Measurements from ENCODE around the gene NLRP6. TPM values are rescaled to one million over a fixed set of nuclear protein-coding genes. Genes with fewer than 3 reads are reported as not detected.

The NLRP6 gene
- total RNA-seq, 3 donors from 2014 or later (not counting 1 experiment from before 2014, with no cell fraction given) = 1.7 to 3.0 (median 2.3) TPM

DNA sequence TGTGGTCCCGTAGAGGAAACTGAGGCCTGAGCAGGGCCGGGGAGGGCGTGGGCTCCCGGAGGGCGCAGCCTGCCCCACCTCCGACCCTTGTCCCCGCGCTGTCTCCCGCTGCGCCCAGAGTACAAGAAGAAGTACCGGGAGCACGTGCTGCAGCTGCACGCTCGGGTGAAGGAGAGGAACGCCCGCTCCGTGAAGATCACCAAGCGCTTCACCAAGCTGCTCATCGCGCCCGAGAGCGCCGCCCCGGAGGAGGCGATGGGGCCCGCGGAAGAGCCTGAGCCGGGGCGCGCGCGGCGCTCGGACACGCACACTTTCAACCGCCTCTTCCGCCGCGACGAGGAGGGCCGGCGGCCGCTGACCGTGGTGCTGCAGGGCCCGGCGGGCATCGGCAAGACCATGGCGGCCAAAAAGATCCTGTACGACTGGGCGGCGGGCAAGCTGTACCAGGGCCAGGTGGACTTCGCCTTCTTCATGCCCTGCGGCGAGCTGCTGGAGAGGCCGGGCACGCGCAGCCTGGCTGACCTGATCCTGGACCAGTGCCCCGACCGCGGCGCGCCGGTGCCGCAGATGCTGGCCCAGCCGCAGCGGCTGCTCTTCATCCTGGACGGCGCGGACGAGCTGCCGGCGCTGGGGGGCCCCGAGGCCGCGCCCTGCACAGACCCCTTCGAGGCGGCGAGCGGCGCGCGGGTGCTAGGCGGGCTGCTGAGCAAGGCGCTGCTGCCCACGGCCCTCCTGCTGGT, 1.9 kb downstream of the NLRP6 start:
- DNase-seq (peak; percentile 23 to 76), ATAC-seq (peak; percentile 51 to 64 (median 58))
- Mint-ChIP-seq H3K4me1 (peaks cover 25 to 49% of the 10 kb centered on the region in 2 donors), H3K9me3 (no peaks in the 10 kb centered on the region), H3K27ac (no peak overlapping the region), H3K4me3 (peak overlapping the region; percentile 77), H3K36me3 (no peaks in the 10 kb centered on the region), H3K27me3 (ENCODE audit: low read depth in 2 of 2) (peaks cover 0 to 38% of the 10 kb centered on the region in 2 donors)
- TF ChIP-seq, protein P1, sequence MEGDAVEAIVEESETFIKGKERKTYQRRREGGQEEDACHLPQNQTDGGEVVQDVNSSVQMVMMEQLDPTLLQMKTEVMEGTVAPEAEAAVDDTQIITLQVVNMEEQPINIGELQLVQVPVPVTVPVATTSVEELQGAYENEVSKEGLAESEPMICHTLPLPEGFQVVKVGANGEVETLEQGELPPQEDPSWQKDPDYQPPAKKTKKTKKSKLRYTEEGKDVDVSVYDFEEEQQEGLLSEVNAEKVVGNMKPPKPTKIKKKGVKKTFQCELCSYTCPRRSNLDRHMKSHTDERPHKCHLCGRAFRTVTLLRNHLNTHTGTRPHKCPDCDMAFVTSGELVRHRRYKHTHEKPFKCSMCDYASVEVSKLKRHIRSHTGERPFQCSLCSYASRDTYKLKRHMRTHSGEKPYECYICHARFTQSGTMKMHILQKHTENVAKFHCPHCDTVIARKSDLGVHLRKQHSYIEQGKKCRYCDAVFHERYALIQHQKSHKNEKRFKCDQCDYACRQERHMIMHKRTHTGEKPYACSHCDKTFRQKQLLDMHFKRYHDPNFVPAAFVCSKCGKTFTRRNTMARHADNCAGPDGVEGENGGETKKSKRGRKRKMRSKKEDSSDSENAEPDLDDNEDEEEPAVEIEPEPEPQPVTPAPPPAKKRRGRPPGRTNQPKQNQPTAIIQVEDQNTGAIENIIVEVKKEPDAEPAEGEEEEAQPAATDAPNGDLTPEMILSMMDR (IDR thresholded peaks at IDR 0.05) = no peak
- H3K9me3 ChIP-seq (ENCODE audit: control insufficient read depth, insufficient read depth, low read length) = no peaks in the 10 kb centered on the region
- H3K27me3 ChIP-seq (ENCODE audit: control insufficient read depth, insufficient read depth, low read length) = peaks cover 23% of the 10 kb centered on the region
- 6% methylated on average over 85 of the region's 85 CpGs for WGBS (ENCODE audit: insufficient coverage)
- no peaks in the 10 kb centered on the region for H3K36me3 ChIP-seq (ENCODE audit: control insufficient read depth, insufficient read depth, low read length)
- peak overlapping the region; percentile 21 for H3K4me3 ChIP-seq (ENCODE audit: low read length)
- H3K4me1 ChIP-seq (ENCODE audit: control insufficient read depth, insufficient read depth, low read length) = peaks cover 67% of the 10 kb centered on the region
- intact Hi-C loops (cut with micrococcal nuclease) = no loop called here
- no peak overlapping the region for H3K27ac ChIP-seq (ENCODE audit: low read length)

DNA sequence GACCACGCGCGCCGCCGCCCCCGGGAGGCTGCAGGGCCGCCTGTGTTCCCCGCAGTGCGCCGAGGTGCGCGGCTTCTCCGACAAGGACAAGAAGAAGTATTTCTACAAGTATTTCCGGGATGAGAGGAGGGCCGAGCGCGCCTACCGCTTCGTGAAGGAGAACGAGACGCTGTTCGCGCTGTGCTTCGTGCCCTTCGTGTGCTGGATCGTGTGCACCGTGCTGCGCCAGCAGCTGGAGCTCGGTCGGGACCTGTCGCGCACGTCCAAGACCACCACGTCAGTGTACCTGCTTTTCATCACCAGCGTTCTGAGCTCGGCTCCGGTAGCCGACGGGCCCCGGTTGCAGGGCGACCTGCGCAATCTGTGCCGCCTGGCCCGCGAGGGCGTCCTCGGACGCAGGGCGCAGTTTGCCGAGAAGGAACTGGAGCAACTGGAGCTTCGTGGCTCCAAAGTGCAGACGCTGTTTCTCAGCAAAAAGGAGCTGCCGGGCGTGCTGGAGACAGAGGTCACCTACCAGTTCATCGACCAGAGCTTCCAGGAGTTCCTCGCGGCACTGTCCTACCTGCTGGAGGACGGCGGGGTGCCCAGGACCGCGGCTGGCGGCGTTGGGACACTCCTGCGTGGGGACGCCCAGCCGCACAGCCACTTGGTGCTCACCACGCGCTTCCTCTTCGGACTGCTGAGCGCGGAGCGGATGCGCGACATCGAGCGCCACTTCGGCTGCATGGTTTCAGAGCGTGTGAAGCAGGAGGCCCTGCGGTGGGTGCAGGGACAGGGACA, 2.7 kb downstream of the NLRP6 start:
- 11% methylated on average over 79 of the region's 79 CpGs for WGBS (ENCODE audit: insufficient coverage)
- Mint-ChIP-seq H3K4me3 (peak overlapping the region; percentile 77), H3K36me3 (no peaks in the 10 kb centered on the region), H3K27me3 (ENCODE audit: low read depth in 2 of 2) (peaks cover 0 to 38% of the 10 kb centered on the region in 2 donors), H3K27ac (peak overlapping the region in 1 of 2 donors; percentile 19), H3K4me1 (peaks cover 25 to 49% of the 10 kb centered on the region in 2 donors), H3K9me3 (no peaks in the 10 kb centered on the region)
- intact Hi-C loops (cut with micrococcal nuclease) = no loop called here
- Histone ChIP-seq H3K27me3 (ENCODE audit: control insufficient read depth, insufficient read depth, low read length) (peaks cover 23% of the 10 kb centered on the region), H3K36me3 (ENCODE audit: control insufficient read depth, insufficient read depth, low read length) (no peaks in the 10 kb centered on the region), H3K4me3 (ENCODE audit: low read length) (peak overlapping the region; percentile 23), H3K4me1 (ENCODE audit: control insufficient read depth, insufficient read depth, low read length) (peaks cover 74% of the 10 kb centered on the region), H3K9me3 (ENCODE audit: control insufficient read depth, insufficient read depth, low read length) (no peaks in the 10 kb centered on the region), H3K27ac (ENCODE audit: low read length) (no peak overlapping the region)
- TF ChIP-seq, protein P1 (IDR thresholded peaks at IDR 0.05) = no peak
- ATAC-seq = peak; percentile 56 to 64 (median 62)
- DNase-seq = peak; percentile 21 to 69

DNA sequence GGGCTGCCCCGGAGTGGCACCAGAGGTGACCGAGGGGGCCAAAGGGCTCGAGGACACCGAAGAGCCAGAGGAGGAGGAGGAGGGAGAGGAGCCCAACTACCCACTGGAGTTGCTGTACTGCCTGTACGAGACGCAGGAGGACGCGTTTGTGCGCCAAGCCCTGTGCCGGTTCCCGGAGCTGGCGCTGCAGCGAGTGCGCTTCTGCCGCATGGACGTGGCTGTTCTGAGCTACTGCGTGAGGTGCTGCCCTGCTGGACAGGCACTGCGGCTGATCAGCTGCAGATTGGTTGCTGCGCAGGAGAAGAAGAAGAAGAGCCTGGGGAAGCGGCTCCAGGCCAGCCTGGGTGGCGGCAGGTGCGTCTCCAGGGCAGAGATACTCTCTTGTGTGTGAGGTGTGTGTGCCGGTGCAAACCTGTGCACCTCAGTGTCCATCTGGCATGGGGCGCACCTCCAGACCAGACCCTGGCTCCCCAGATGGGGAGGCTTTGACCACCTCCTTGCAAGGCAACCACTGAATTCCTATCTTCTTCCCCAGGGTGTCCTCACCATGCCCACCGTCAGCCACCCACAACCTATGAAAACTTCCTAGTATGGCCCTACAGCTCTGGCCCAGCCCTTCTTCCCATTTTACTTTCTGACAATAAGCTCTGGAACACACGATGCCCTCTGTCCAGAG, 3.4 kb downstream of the NLRP6 start:
- Mint-ChIP-seq H3K36me3 (no peaks in the 10 kb centered on the region), H3K4me3 (peak overlapping the region; percentile 77), H3K9me3 (no peaks in the 10 kb centered on the region), H3K27ac (peak overlapping the region in 1 of 2 donors; percentile 19), H3K27me3 (ENCODE audit: low read depth in 2 of 2) (peaks cover 0 to 39% of the 10 kb centered on the region in 2 donors), H3K4me1 (peaks cover 25 to 48% of the 10 kb centered on the region in 2 donors)
- intact Hi-C loops (cut with micrococcal nuclease) = no loop called here
- Histone ChIP-seq H3K4me3 (ENCODE audit: low read length) (peak overlapping the region; percentile 23), H3K27me3 (ENCODE audit: control insufficient read depth, insufficient read depth, low read length) (peaks cover 23% of the 10 kb centered on the region), H3K36me3 (ENCODE audit: control insufficient read depth, insufficient read depth, low read length) (no peaks in the 10 kb centered on the region), H3K9me3 (ENCODE audit: control insufficient read depth, insufficient read depth, low read length) (no peaks in the 10 kb centered on the region), H3K27ac (ENCODE audit: low read length) (no peak overlapping the region), H3K4me1 (ENCODE audit: control insufficient read depth, insufficient read depth, low read length) (peaks cover 78% of the 10 kb centered on the region)
- TF ChIP-seq, protein P1 (IDR thresholded peaks at IDR 0.05) = no peak
- no peak for DNase-seq
- ATAC-seq = peak in 1 of 3 donors; percentile 11
- WGBS (ENCODE audit: insufficient coverage) = 44% methylated on average over 26 of the region's 26 CpGs
